NCI-H2081 (cell line): ENCODE measurements around the gene LIN37.

Experiments used
- DNase-seq, 2 experiments: peaks; one replicate each; lab custom pipeline; 2025; lab: John Stamatoyannopoulos, UW

The LIN37 gene

DNA sequence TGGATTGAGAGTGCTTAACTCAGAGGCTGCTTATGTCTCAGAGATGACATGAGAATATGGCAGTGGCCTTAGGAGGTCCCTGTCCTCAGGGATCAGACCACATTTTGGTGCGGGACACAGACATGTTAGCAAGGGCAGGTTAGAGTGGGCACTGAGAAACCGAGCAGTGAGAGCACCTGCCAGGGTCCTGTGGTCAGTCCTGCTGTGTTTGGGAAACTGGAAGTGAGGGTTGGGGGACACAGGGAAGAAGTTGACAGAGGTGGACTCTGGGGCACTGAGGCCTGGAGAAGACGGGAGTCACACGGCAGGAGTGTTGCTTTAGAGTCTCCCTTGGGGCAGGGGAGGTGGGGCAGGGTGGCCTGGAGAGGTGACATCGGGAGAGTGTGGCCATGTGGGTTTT lies 13.5 kb upstream of the LIN37 start:
- no peak for DNase-seq

DNA sequence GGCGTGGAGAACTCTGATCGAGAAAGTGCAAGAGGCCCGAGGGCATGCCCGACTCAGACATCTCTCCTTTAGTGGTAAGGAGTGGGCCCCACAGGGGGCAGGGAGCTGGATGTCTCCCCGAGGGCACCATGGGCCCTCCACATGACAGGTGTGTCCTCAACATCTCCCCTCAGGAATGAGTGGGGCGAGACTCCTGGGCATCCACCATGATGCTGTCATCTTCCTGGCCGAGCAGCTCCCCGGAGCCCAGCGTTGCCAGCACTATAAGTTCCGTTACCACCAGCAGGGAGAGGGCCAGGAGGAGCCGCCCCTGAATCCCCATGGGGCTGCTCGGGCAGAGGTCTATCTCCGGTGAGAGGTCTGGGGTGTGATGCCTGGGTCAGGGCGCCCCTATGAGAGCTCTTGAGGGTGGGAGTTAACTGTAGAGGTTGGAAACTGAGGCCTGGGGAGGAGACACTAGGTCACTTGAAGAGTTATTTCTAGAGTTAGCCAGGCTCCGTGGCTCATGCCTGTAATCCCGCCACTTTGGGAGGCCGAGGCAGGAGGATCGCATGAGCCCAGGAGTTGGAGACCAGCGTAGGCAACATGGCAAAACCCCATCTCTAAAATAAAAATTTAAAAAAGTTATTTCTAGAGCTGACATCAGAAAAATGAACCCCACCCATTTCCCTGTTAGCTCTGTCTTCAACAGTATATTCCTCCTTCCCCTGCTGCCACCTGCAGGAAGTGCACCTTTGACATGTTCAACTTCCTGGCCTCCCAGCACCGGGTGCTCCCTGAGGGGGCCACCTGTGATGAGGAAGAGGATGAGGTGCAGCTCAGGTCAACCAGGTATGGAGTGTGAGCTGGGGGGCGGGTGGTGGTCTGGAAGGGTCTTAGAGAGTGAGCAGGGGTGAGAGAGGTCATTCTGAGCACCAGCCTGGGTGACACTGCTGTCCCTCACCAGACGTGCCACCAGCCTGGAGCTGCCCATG lies 11.2 kb upstream of the LIN37 start:
- DNase-seq, result no peak

DNA sequence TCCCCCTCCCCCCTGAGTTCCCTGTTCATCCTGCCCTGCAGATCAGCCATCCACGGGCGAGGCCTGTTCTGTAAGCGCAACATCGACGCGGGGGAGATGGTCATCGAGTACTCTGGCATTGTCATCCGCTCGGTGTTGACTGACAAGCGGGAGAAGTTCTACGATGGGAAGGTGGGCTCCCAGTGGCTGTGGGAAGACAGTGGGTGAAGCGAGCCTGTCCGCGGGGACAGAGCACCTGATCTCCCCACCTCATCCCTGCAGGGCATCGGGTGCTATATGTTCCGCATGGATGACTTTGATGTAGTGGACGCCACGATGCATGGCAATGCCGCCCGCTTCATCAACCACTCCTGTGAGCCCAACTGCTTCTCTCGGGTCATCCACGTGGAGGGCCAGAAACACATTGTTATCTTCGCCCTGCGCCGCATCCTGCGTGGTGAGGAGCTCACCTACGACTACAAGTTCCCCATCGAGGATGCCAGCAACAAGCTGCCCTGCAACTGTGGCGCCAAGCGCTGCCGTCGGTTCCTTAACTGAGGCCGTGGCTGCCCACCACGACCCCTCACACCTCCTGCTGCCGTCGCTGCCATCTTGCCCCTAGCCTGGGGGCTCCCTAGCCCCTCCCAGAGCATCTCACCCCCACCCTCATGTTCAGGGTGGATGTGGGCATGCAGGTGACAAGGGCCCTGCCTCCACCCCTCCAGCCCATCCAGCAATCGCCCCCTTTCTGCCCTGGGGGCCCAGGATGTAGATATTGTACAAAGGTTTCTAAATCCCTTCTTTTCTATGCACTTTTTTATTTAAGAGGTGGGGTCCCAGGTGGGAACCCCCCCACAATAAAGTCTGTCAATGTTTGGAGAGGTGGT lies 10.1 kb upstream of the LIN37 start:
- no peak for DNase-seq

DNA sequence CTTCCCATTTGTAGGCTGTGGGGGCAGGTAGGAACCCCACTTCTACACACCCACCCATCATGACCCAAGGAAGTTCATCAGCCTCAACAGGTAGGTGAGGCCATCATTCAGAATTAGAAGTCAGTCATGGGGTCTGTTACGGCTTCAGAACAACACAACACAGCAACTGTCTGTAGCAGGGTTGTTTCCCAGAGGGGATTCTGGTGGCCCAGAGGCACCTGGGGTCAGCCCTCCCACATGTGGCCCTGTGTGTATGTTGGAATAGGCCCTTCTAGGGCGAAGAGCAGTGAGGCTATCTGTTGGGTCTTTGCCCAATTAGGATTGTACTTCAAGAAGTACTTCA lies 9.5 kb upstream of the LIN37 start:
- no peak for DNase-seq

DNA sequence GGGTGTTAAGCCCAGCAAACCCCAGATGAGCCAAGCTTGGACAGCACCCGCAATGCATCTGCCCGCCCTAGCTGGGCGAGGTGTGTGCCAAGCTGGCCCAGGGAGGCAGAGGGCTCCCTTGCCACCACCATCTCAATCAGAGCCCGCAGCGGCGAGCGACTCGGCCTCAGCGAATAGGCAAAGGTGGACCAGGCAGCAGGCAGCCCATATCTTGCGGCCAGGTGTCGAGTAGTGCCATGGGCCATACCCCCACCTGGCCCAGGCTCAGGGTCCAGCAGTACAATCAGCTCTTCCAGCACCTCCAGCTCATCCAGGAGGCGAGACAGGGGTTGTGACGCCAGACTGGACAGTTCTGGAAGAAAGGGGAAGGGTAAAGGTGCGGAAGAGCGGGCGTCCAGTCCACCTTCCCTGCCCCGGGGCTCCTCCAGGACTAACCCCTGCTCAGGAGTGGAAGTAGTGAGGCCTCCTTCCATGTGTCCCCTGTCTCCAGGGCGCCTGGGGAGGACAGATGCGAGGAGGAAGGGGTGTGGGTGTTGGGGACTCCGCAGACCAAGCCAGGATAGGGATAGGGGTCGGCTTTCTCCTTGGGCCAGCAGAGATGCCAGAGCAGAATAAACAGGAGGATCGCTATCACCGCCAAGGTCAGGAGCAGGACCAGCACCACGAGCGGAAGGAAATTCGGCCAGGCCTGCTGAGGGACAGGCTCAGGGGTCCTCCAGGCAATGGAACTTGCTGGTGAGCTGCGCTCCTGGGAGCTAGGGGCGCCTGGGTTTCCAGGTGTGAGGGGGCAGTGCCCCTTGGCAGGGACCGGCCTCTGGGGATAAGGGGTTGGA lies 8.9 kb upstream of the LIN37 start:
- DNase-seq, result no peak

DNA sequence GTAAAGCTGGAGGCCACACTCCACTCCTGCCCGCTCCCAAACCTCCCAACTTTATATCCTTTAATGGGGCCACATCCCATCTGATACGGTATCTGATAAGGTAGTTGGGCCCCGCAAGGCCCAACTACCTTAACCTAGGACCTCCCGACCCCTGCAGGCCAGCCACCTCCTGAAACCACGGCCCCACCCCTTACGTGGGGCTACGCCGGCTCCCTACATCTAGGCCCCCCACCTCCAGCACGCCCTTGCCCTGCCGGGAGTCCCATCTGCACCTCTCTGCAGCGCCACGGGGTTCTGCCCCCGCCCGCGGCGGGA lies 8.3 kb upstream of the LIN37 start:
- DNase-seq, result no peak

DNA sequence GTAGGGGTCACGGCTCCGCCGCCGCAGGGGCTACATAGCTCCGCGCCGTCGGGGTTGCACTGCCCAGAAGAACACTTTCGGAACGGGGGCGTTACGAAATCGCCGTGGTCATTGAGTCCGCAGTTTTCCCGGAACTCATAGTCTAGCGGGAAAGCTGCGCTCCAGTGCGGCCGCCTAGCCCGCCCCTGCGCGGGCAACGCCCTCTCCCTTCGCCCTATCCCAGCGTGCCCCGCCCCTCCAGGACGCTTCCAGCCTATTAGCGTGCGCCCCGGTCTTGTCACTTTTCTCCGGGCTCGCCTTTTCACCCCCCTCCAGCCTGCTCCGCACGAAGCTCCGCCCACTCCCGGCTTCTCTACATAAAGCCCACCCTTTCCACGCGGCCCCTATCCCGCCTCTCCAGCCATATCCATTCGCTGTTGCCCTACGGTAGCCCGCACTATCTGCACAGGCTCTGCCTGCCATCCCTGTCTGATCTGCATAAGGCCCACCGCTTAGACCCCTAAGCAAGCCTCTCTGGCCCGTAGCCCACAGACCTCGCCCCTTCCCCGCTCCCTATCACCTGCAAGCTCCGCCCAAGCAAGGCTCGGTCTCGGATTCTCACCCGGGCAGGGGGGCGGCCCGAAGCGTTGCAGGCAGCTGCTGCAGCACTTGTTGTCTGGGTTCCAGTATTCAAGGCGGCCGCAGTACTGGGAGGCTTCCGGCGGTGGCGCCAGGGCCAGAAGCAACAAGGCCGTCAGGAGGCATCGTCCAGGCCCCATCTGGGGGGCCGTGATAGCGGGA lies 7.8 kb upstream of the LIN37 start:
- DNase-seq, result peak; percentile 96 to 97

DNA sequence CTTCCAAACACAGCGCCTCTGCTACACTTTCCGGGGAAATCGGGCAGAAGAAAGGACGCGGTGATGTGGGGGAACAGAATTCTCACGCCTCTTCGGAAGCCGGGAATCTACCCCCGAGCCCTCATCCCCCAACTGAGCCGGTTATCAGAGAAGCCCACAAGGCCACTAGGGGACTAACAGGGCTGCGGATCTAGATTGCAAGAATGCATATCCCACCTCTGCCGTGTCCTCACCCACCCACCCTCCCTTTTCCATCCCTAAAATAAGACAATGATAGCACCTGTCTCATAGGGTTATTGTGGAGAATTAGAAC lies 7.2 kb upstream of the LIN37 start:
- DNase-seq, result no peak

DNA sequence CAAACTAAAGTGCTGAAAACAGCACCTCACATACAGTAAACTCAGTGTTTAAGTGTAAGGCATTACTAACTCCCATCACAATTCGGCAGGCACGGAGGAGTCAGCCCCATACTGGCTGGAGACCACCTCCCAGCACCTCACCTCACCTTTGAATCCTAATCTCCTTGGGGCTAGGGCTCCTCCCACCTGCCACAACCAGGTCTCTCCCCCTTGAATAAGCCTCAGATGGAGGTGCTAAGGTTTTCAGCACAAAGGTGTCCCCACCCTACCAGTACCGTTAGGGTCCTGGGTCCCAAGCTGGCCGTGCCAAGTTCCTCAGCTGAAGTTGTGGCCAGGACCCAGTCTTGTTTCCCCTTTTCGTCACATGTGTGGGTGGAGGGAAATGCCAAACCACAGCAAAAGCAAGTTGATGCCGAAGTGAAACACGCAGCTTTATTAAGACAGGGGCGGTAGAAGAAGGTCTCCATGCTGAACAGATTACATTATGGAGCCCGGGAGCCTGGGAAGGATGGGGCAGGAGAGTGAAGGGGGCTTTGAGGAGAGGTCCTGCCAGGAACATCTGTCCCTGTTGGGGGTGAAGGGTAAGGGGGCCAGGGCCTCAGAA lies 6.2 kb upstream of the LIN37 start, which contains the start of gene IGFLR1:
IGFLR1 (minus strand) TSS at position 332 of the 604 bp plus-strand sequence. CDS start 1,272 bp downstream, outside the sequence.
- no peak for DNase-seq

DNA sequence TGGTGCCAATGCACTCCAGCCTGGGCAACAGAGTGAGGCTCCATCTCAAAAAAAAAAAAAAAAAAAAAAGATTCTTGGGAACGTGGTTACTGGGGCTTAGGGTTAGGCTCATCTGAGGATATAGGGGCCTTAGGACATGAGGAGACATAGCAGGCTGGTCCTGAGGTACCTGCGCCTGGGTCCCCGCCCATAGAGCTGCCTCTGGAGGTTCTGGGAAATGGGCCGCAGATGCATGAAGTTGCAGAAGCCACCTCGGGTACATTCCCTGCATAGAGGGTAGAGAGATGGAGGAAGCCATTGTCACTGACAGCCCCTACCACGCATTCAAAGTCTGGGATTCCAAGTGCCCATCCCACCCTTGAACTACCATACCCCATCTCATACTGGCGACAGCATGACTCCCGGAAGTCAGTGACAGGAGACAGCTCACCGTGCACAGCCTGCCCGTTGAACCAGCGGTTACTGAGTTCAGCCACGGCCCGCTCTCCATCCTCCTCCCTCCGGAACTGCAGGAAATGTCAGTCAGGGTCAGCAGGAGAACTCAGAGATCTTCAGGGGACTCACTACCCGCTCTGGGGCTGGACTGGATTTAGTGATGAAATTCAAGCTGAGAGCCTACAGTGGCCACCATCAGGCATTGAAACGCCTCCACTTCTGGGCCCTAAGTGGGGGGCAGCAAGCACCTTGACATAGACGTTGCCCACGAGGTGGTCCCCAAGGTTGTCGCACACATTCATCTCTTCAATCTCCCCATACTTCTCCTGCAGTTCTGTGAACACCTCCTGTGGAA lies 4.5 kb upstream of the LIN37 start:
- DNase-seq, result no peak

DNA sequence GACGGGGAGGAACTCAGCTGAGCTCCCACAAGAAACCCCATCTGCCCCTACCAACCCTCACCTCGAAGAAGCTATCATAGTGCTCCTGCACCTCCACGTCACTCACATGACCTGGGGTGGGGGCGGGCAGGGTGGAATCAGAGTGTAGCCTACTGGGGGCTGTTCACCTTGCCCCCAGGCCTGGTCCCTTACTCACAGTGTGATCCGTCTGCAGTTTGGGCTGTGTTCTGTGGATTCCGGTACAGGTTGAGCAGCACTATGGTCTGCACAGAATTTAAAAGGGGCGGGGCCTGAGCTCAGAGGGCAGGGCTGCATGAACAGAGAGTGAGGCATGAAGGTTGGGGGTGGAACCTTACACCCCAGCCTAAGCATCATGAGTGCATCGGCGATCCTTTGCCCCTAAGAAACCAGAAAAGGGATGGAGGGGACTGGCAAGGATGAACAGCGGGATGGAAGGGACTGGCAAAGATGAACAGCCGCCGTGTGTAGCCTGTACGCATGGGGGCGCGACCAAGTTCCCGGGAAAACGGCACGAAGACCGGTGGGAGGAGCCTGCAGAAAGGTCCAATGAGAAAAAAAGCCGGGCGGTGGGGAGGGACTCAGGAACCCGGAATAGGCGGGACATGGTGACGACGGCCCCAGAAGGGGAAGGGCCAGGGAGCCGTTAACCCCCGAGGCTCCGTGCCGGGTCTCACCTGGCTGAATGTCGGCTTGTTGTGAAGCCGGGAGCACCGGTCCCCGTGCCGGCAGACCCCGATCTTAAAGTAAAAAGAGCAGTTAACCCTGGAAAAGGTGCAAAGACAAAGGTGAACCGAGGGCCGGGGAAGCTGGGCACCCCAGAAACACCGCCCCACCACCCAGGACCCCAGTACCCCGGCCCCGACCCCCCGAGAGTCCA lies 3.7 kb upstream of the LIN37 start:
- DNase-seq, result peak; percentile 93 to 96

DNA sequence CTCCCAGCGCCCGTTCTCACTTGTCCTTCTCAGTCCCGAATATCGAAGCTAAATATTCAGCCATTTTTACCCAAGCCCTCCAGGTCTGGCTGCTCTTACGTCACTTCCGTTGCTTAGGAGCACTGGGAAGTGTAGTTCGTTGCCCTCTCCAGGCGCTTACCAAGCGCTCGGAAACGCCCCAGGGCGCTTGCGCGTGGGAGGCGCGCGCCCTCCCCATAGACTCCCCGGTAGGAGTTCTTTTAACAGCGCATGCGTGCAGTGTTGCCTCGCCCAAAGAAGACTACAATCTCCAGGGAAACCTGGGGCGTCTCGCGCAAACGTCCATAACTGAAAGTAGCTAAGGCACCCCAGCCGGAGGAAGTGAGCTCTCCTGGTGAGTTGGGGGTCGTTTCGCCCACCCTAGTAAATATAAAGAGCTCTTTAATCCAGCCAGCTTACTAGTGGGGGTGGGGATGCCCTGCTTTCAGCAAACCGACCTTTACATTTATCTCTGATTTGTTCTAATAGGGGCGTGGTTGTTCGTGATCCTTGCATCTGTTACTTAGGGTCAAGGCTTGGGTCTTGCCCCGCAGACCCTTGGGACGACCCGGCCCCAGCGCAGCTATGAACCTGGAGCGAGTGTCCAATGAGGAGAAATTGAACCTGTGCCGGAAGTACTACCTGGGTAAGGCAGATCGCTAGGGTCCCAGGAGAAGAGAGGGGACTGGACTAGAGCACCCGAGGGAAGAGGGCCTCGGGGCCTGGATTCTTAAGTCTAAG lies 2.9 kb upstream of the LIN37 start, which contains the start of the genes PSENEN and U2AF1L4:
PSENEN (plus strand) TSS at position 324 of the 759 bp plus-strand sequence; CDS start at position 604, 280 bp downstream.
U2AF1L4 (minus strand) TSS at position 91 of the 759 bp plus-strand sequence; CDS start at position 64, 27 bp downstream.
- peak; percentile 98 to 99 for DNase-seq

DNA sequence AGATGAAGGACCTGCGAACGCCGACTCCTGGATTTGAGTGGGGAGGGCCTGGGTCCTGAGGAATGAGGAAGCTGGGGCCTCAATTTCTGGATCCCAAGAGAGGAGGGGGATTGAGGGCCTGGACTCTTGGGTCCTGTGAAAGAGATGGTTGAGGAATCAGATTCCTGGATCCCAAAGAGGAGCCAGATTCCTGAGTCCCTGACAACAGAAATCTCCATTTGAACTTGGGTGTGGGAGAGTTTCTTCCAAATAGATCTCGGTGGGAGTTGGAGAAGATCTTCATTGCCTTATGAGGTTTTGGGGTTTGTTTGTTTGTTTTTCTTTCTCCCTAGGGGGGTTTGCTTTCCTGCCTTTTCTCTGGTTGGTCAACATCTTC lies 2.3 kb upstream of the LIN37 start:
- DNase-seq, result no peak

DNA sequence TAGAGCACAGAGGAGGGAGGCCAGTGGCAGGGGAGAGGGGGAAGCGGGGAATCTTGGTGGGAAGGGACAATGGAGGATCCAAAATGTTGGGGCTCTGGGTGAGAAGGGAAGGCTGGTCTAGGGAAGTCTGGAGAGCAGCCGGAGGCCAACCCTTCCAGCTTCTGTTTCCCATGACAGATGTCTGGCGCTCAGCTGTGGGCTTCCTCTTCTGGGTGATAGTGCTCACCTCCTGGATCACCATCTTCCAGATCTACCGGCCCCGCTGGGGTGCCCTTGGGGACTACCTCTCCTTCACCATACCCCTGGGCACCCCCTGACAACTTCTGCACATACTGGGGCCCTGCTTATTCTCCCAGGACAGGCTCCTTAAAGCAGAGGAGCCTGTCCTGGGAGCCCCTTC lies 1.8 kb upstream of the LIN37 start:
- no peak for DNase-seq

DNA sequence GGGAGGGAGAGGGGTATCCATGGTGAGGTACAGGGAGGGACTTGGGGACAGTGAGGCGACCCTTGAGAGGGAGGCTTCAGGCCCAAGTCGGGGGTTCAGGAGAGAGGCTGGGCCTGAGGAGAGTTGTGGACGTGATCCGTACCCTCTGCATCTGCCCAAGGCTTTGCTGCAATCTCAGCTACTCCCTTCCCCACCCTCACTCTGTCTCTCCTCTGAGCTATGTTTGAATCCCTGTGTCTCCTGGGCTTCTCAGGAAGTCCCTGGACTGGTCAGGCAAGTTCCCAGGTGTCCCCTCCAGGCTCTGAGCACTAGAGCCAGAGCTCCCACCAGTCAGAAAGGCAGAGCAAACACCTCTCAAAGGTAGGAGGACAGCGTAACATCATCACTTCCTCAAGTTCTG lies 1.8 kb downstream of the LIN37 start:
- DNase-seq, result no peak

DNA sequence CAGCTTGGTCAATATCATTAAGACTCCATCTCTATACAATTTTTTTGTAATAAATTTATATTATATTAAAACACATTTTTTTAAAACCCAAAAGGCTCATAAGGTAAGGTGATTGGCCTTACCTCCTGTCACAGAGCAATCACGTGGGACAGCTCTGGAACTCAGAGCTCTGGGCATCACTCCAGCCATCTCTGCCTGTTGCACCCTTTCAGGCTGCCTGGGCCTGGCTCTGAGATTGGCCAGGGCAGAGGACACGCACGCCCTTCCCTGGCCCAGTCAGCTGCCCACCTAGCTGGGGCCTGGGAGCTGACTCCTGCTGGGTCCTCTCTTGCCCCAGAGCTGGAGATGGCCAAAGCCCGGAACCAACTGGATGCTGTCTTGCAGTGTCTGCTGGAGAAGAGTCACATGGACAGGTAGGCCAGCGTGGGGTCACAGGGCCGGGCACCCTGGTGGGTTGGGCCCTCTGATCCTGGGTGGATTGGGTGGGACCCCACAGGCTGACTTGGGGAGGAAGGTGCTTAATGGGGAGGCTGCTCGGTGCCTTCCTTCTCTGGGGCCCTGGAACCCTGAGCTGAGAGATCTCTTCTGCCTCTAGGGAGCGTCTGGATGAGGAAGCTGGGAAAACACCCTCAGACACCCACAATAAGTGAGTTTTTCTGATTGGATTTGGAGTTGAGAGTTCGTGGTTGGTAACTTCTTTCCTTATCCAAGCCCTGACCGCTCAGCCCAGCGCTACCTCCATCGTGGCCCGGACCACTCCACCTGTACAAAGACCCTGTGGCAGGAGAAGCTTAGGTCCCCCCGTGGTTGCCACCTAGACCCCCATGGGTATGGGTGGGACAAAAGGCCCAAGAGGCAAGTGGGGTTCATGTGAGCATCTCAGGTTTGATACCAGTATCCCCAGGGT lies 3.7 kb downstream of the LIN37 start:
- no peak for DNase-seq

DNA sequence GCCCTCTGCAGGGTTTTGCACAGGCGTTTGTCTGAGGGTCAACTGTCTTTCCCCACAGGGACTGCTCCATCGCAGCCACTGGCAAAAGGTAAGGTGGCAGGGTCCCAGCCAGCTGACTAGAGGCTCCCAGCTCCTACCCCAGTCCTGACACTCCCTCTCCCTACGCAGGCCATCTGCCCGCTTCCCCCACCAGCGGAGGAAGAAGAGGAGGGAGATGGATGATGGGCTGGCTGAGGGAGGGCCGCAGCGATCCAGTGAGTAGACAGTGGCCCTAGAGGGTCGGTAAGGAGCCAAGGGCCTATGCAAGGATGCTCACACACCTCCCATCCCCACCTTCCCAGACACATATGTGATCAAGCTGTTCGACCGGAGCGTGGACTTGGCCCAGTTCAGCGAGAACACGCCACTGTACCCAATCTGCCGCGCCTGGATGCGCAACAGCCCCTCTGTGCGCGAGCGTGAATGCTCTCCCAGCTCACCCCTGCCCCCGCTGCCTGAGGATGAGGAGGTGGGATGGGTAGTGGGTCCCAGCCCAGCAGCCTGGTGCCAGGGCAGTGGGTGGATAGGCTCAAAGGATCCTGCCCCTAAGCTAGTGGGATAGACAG lies 4.5 kb downstream of the LIN37 start:
- no peak for DNase-seq
